Activated CD4-positive, alpha-beta T cell treated with anti-CD3 and anti-CD28 coated beads, Interleukin-2, amount 50 U/mL, for 1 hour (primary cell): ENCODE data around the gene ZDHHC18.

Source experiments
- DNase-seq: peaks from one replicate; pipeline ENCODE4 v3.0.0-alpha.2; 2020

ZDHHC18 gene

GRCh38 chr1:26900815-26901511, 74.5 kb downstream of the ZDHHC18 start:
- no peak for DNase-seq
